CD4-positive, alpha-beta T cell treated with Interleukin-17A for 1 hour (primary cell): Measurements from ENCODE around the gene FFAR1.

Source experiments
- DNase-seq: peaks from one replicate; pipeline ENCODE4 v3.0.0-alpha.2; 2020

FFAR1 gene

GRCh38 chr19:35316560-35316959, 31.1 kb upstream of the FFAR1 start:
- DNase-seq: no peak

GRCh38 chr19:35317464-35318043, 30.1 kb upstream of the FFAR1 start:
- no peak for DNase-seq

DNA sequence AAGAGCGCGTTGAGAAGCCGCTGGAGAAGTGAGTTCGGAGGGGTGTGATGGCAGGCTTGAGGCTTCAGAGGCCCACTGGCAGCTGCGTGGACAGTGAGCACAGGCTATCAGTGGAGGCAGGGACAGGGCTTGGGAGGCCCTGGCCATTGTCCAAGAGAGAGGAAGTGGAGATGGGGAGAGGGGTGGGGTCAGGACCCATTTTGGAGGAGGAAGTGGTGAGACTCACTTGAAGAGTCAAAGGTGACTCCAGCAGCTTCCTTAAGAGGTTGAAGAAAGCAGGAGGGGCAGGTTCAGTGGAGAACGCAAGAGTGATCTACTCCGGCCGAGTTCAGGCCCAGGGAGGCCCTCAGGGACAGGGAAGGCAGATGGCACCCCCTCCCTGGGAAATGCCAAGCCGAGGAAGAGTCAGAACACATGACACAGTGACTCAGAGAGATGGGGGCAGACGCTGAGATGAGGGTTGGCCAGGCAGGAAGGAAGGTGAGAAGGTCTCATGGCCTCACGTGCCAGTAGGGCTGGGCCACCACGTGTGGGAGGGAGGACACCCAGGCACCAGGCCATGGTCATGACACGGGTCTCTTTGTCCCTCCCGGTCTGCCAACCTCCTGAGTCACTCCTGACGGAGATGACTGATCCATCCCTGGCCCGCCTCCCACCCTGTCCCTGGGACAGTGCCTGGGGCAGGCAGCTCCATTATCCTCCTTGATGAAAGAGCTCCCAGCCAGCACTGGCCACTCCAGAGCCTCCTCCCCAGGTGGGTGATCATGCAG, 28.8 kb upstream of the FFAR1 start:
- DNase-seq: peak; percentile 28

DNA sequence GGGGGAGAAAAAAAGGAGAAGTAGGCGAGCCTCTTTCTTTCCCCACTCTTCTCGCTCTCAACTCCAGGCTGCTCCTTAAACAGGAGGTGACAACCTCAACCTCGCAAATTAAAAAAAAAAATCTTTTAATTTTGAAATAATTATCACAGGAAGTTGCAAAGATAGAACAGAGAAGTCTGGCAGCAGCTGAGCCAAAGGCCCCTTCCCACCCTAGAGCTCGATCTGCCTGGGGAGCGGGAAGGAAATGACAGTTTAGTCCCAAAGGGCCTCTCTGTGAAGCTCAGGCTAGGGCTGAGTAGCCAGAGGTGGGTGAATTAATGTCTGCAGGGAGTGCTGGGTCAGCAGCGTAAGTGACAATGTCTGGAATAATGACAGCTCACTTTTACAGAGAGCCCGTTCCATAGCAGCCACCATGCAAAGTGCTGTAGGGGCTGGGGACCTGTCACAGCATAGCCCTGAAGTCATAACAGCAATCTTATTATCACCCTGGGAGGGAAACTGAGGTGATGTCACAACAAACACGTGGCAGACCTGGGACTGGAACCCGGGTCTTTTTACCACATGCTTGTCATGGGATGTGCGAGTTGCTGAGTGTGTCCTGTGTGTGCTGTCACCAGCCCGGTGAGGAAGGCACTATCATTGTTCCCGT, 27.5 kb upstream of the FFAR1 start:
- no peak for DNase-seq

DNA sequence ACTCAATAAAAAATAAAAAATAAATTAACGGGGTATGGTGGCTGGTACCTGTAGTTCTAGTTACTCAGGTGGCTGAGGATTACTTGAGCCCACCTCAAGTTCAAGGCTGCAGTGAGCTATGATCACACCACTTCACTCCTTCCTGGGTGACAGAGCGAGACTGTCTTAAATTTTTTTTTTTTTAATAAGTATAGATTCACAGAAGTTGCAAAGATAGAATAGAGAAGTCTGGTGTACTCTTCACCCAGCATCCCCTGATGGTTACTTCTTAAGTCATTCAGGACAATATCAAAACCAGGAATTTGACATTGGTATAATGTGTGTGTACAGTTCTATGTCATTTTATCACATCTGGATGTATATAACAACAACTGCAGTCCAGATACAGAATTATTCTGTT, 26.4 kb upstream of the FFAR1 start:
- no peak for DNase-seq

DNA sequence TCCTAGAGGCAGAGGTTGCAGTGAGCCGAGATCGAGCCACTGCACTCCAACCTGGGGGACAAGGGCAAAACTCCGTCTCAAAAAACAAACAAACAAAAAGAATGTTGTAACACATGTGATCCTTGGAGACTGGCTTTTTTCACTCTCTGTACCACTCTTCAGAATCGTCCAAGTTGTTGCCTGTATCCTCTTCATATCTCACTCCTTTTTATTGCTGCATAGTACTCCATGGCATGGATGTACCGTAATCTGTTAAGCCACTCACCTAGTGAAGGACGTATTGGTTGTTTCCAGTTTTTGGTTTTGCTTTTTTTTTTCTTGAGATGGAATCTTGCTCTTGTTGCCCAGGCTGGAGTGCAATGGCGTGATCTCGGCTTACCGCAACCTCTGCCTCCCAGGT, 25.7 kb upstream of the FFAR1 start:
- no peak for DNase-seq

DNA sequence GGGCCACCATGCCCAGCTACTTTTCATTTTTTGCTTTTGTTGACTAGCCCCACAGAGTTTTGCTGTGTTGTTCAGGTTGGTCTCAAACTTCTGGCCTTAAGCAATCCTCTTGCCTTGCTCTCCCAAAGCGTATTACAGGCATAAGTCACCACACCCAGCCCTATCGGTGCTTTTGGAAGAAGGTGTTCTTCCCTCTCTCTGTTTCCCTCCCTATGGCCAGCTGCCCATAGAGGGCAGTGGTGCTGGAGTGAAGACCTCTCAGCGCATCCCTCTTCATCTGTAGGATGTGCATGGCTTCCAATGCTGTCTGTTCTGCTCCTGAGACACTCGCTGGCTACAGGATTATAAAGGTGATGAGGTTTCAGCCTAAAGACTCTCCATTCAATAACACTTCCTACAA, 20.1 kb upstream of the FFAR1 start:
- DNase-seq: no peak

DNA sequence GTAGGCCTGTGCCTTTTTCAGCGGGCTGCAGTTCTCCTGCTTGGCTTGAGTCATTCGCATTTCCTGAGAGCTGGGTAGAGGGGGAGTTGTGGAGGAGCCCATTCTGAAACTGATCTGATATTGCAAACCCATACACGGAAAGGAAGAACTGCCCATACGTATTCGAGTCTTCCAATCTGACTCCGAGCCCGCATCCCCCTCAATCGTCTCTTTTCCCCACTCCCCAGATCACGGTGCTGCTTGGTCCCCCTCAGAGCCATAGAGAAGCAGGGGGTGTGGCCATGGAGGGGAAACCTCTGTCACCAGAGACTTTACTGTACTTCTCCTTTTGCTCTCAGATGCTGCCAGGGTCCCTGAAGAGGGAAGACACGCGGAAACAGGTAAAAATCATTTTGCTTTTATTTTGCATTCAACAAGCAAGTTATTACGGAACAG, 18.8 kb upstream of the FFAR1 start, which contains the start of gene CD22:
Gene CD22, plus strand, starts transcription at position 337 of the 435 bp plus-strand sequence. CDS start 2,854 bp downstream, outside the sequence.
- no peak for DNase-seq

GRCh38 chr19:35329323-35329722, 18.4 kb upstream of the FFAR1 start:
- no peak for DNase-seq

GRCh38 chr19:35330475-35330874, 17.2 kb upstream of the FFAR1 start:
- no peak for DNase-seq

DNA sequence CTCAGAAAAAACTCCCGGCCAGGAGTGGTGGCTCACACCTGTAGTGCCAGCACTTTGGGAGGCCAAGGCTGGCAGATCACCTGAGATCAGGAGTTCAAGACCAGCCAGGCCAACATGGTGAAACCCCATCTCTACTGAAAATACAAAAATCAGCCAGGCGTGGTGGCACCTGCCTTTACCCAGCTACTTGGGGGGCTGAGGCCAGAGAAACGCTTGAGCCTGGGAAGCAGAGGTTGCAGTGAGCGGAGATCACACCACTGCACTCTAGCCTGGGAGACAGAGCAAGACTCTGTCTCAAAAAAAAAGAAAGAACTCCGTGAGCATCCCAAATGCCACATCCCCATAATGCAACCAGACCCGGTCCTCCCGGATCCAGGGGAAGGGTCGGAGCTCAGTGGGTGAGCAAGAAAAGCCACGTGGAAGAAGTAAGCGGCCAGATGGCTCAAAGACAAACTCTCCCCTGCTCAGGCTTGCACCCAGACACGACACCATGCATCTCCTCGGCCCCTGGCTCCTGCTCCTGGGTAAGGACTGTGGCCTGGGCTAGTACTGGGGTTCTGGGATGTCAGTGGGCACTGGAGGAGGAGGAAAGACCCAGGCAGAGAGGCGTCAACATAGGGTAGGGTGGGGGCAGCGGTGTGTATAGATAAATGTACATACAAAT, 16.0 kb upstream of the FFAR1 start:
- no peak for DNase-seq

GRCh38 chr19:35332817-35333216, 14.9 kb upstream of the FFAR1 start:
- no peak for DNase-seq

DNA sequence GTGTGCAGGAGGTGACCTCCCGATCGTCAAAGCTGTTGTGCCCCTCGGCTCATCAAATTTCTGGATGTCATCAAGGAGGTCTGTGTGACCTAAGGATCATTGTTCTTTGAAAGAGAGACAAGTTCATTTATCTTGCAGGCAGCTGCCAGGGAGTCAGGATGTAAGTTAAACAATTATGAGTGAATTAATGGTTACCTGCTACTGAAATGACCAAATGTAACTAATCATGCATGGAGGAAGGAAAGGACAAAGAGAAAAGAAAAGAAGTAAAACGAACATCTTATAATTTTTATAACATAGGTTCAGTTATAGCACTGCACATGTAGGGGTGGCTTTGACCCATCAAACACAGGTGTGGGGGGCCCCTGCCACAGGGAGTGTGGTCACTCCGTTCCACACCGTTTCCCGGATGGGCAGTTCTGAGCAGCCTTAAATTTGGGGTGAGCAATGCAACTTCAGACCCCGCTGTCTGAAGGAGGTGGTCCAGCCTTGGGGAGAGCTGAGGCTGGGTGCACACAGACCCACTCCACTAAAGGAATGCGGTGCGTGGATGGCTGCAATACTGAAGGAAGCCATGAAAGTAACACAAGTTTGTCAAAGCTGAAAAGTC, 13.5 kb upstream of the FFAR1 start:
- DNase-seq: no peak

DNA sequence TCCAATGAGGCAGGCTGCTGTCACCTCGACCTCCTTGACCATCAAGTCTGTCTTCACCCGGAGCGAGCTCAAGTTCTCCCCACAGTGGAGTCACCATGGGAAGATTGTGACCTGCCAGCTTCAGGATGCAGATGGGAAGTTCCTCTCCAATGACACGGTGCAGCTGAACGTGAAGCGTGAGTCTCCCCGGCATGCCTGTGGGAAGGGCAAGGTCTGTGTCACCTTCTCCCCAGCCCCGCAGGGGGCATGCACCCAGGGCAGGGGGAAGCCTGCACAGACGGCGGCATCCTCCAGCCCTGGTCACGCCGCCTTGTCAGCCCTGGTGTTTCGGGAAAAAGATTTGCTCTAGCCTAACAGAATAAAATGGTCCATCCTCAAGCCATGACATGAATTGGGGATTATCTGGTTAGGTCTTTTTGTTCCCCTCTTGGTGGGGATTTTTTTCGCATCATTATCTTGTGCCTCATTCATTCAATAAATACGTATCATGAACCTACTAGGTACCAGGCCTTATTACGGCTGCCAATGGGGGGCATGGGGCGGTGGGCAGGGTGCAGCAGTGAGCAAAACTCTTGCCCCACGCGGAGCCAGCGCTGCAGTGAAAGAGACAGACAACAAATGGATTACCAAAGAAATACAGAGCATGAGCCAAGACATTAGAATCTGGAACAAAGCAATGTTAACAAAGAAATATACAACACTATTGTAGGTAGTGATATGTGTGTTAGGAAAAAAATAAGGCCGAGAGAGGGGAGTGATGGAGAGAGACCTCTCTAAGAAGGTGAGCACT, 11.3 kb upstream of the FFAR1 start:
- DNase-seq: no peak

GRCh38 chr19:35337097-35337983, 10.4 kb upstream of the FFAR1 start:
- DNase-seq: no peak

- no peak for DNase-seq
Observed at GRCh38 chr19:35337984-35338296, 9.8 kb upstream of the FFAR1 start.

- DNase-seq: no peak
Observed at GRCh38 chr19:35340431-35340830, 7.3 kb upstream of the FFAR1 start.

DNA sequence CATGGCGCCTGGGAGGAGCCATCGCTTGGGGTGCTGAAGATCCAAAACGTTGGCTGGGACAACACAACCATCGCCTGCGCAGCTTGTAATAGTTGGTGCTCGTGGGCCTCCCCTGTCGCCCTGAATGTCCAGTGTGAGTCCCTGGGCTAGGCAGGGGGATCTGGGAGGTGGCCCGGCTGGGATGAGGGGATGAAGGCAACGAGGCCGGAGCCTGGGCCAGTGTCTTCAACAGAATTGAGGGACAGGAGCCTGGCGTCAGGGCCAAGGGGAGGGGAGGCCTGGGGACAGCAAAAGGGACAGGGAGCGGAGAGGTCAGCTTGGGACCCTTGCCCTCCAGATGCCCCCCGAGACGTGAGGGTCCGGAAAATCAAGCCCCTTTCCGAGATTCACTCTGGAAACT, 6.7 kb upstream of the FFAR1 start:
- DNase-seq: no peak

DNA sequence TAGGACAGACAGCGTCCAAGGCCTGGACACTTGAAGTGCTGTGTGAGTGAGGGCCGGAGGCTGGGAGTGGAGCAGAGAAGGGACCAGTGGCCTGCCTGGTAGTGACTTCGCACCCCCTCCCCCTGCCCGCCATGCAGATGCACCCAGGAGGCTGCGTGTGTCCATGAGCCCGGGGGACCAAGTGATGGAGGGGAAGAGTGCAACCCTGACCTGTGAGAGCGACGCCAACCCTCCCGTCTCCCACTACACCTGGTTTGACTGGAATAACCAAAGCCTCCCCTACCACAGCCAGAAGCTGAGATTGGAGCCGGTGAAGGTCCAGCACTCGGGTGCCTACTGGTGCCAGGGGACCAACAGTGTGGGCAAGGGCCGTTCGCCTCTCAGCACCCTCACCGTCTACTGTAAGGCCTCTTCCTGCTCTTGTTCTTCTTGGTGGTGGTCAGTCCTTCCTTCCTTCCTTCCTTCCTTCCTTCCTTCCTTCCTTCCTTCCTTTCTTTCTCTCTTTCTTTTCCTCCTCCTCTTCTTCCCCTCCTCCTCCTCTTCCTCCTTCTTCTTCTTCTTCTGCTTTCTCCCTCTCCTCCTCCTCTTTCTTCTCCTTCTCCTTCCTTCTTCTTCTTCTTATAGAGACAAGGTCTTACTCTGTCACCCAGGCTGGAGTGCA, 6.0 kb upstream of the FFAR1 start:
- DNase-seq: no peak

DNA sequence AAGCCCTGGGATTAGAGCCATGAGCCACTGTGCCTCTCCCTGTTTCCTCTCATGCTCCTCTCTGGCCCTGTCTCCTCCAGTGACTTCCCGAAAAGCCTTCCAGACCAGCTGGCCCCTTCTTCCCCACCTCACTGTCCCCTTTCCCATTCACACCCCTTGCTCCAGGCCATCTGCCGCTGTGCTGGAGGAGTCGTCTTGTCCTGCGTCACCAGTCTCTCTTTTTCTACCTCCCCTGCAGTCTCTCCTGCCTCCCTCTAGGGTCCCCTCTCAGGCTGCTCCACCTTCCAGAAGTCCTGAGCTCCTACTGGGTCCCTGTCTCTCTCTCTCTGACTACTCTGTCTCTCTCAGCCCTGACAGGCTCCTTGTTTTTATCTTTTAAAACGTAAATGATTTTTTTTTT, 5.3 kb upstream of the FFAR1 start:
- no peak for DNase-seq

DNA sequence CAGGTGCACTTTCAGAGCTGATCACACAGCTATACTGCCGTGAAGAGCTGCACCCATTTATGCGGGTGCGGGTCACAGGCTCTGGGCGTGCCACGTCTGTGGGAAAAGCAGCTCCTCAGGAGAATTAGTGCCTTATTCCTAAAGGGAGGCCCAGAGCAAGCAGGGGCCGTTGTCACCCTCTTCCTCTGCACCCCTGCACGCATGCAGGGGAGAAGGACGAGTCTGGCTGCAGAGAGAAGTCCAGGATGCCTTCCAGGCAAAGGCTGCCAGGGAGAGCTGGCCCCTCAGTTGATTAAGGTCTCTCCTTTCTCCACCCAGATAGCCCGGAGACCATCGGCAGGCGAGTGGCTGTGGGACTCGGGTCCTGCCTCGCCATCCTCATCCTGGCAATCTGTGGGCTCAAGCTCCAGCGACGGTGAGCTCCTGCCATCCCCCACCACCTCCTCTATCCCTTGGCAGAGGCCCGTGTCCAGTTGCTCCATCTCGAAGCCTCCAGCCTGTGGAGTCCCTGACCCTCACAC, 3.1 kb upstream of the FFAR1 start:
- no peak for DNase-seq
